Left renal pelvis (tissue), 4 donors: Measurements from ENCODE around the gene UGT2B7. TPM values are rescaled to one million over a fixed set of nuclear protein-coding genes. Genes with fewer than 3 reads are reported as not detected.

ENCODE experiments used
- DNase-seq, 4 donors: peaks; one replicate each; pipeline ENCODE4 v3.0.0-alpha.2; 2013; ENCODE audit warnings: low read depth in 4 of 4, low spot score in 3 of 4
- polyA plus RNA-seq, 4 donors: library from polyadenylated mRNA; unstranded; fragments of 120-200 nt; gene quantifications; one replicate each; pipeline ENCODE4 v1.2.1, GENCODE V29; 2013; ENCODE audit not compliant: insufficient read length in 4 of 4

Gene UGT2B7
- polyA plus RNA-seq, 4 donors, result 1.6 to 84.7 (median 68.1) TPM

GRCh38 chr4:69147334-69147733, 51.1 kb downstream of the UGT2B7 start:
- no peak for DNase-seq

DNA sequence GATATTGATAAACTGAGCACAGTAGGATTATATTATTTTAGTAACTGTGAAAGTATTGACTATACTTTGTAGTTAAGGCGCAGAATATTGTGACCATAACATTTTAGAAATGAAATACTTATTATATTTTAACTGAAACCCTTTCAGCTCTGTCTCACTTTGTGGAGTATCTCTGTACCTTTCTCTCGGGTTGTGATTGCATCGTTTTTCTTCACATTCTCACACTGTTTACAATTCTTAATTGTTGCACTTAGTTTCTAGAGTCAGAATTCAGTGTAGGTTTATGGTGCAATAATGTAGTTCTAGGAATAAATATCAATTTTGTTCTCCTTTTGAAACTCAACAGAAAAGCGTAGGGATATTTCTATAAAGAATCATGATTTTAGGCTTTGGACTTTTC, 57.7 kb downstream of the UGT2B7 start:
- DNase-seq, result no peak

DNA sequence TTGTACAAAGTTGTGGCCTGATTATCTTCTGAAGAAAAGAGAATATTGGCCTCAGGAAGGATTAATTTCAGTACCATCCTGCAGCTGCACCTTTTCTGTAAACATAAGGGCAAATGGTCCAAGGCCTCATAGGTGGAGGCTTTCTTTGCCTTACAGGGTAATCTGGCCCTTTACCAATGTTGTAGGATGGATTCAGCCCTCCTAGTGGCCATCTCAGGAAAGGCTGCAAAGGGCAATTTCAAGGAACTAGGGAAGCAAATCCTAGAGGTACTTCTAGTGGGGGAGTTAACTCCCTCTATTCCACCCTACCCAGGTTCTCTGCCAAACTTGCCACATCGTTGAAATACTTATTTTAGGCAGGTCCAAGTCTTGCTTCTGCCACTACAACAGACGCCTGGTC, 60.6 kb downstream of the UGT2B7 start:
- DNase-seq, result no peak

Other genes with a start within 250 kb of the UGT2B7 start
- 100 to 1,000 TPM in 1 of 4 donors, 10 to 100 TPM in 2, 1 to 10 TPM in 1; 1.9 to 175 (median 75.7) TPM for gene UGT2A3, start 144.7 kb upstream of the UGT2B7 start, polyA plus RNA-seq
- 1 to 10 TPM in 3 of 4 donors, under 1 TPM in 1; 0.52 to 4.4 (median 2.3) TPM for gene UGT2B11, start 118.3 kb downstream of the UGT2B7 start, polyA plus RNA-seq
- gene UGT2B28, start 184.0 kb downstream of the UGT2B7 start, polyA plus RNA-seq, result under 1 TPM in 1 of 4 donors, not detected in 3; 0.47 TPM